H1 (cell line): Measurements from ENCODE around the gene BCL11A.

ENCODE experiments used
- CREB1 ChIP-seq: IDR thresholded peaks from 2 replicates; pipeline ENCODE4 v1.6.1; 2012; ENCODE audit warnings: inconsistent platforms
- CTCF ChIP-seq, 3 experiments: IDR thresholded peaks; 1 replicate in 2 of 3; 2 replicates in 1 of 3; pipeline versions ENCODE4 v1.5.1 to v1.6.1; 2011; ENCODE audit warnings: low read length in 3 of 3, mild to moderate bottlenecking in 3 of 3, inconsistent platforms in 2 of 3, low read depth in 1 of 3, moderate library complexity in 1 of 3; ENCODE audit not compliant: insufficient read depth in 1 of 3; ENCODE audit errors: control extremely low read depth in 1 of 3
- MAX ChIP-seq: IDR thresholded peaks from 2 replicates; pipeline ENCODE4 v1.6.1; 2012; ENCODE audit warnings: inconsistent platforms
- POLR2AphosphoS5 ChIP-seq: IDR thresholded peaks from 2 replicates; pipeline ENCODE4 v1.6.1; 2011; ENCODE audit warnings: low read depth, low read length
- TEAD4 ChIP-seq: IDR thresholded peaks from 2 replicates; pipeline ENCODE4 v1.6.1; 2012; ENCODE audit warnings: low read depth, low read length, inconsistent platforms, mixed read lengths
- USF2 ChIP-seq: IDR thresholded peaks from 2 replicates; pipeline ENCODE4 v1.6.1; 2011; ENCODE audit warnings: low read length, improper control_type of control experiment

GRCh38 chr2:60548845-60549237 is 4.6 kb downstream of the BCL11A start:
- no peak for TF ChIP-seq CTCF (IDR thresholded peaks at IDR 0.05; ENCODE audit: control extremely low read depth in 1 of 3, insufficient read depth in 1 of 3, low read depth in 1 of 3, low read length in 3 of 3)
- TF ChIP-seq USF2: no peak
- TF ChIP-seq TEAD4: no peak
- no peak for TF ChIP-seq CREB1
- no peak for TF ChIP-seq POLR2AphosphoS5
- TF ChIP-seq MAX: no peak
